ENCODE data around the gene UGT1A6. TPM values are rescaled to one million over a fixed set of nuclear protein-coding genes. Genes with fewer than 3 reads are reported as not detected.

UGT1A6 gene
- total RNA-seq, 1 donor from 2014 or later = 3.2 TPM

DNA sequence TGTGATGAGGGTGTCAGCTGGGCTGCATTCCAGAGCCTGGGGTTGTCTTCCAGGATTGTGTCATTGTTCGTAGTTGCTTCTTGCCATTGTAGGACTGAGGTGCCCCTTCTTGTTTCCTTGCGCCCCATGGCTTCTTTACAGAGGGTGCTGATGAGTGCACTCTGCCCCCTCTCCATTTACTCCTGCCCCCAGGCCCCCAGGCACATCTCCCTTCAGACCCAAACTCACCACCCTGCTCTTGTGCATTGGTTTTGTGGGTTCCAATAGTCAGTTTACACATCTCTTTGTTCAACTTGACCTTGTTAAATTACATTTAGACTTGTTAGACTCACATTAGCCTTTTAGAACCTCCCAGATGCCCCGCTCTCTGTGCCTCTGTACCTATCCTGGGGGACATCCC lies 128.5 kb downstream of the UGT1A6 start:
- Histone ChIP-seq H3K36me3 (no peaks in the 10 kb centered on the region), H3K4me1 (no peaks in the 10 kb centered on the region), H3K9me3 (no peaks in the 10 kb centered on the region), H3K4me3 (no peak overlapping the region), H3K27me3 (no peaks in the 10 kb centered on the region), H3K27ac (no peak overlapping the region)
- intact Hi-C loops (cut with DNase I) = no loop called here
- ATAC-seq (no peak), DNase-seq (no peak)
- TF ChIP-seq, protein P1, sequence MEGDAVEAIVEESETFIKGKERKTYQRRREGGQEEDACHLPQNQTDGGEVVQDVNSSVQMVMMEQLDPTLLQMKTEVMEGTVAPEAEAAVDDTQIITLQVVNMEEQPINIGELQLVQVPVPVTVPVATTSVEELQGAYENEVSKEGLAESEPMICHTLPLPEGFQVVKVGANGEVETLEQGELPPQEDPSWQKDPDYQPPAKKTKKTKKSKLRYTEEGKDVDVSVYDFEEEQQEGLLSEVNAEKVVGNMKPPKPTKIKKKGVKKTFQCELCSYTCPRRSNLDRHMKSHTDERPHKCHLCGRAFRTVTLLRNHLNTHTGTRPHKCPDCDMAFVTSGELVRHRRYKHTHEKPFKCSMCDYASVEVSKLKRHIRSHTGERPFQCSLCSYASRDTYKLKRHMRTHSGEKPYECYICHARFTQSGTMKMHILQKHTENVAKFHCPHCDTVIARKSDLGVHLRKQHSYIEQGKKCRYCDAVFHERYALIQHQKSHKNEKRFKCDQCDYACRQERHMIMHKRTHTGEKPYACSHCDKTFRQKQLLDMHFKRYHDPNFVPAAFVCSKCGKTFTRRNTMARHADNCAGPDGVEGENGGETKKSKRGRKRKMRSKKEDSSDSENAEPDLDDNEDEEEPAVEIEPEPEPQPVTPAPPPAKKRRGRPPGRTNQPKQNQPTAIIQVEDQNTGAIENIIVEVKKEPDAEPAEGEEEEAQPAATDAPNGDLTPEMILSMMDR (IDR thresholded peaks at IDR 0.05) = no peak

DNA sequence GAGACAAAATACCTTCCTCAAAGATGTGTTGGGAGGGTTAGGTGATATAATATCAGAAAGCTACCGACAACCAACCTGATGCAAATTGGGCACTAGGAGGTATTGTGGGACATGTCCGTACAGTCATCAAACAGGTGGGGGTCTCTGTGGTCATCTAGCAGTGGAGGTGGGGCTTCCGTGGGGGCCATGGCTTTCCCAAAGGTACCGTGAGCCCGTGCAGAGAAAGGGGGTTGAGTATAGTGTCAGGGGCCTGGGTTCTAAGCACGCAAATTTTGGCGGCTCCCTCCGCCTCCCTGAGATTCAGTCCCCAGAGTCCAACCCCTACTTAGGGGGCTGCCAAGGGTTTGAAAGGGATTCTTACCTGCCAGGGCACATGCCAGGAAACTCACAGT lies 129.0 kb downstream of the UGT1A6 start:
- TF ChIP-seq, protein P1 (IDR thresholded peaks at IDR 0.05) = no peak

DNA sequence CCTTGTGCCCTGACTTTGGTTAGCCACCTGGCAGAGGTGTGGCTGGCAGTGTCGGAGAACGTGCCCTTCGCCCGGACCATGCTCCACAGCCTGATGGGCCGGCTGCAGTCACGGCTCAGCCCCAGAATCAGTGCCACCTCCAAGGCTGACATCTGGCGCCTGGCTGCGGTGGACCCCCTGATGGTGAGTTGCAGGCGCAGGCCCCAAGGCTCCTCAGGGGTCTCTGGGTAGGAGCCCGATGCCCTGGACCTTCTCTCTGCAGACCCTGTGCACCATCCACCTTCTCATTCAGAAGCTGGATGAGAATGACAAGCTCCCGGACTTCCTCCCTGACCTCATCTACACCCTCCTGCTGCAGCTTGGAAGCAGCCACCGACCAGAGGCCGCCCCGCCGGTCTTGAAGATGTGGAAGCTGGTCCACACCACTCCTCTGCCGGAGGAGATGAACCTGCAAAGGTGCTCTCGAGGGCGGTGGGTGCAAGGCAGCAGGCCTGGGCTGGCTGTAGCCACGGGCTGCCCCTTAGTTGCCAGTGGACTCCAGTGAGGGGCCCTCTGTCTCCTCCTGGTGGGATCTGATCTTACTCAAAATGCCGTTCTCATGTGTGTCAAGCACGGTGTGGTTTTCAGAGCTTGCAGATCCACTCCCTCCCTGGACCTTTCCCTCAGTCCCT lies 129.5 kb downstream of the UGT1A6 start:
- ATAC-seq = no peak

More for the DNA sequence above, 129.0 kb downstream of the UGT1A6 start:
- no peak overlapping the region for H3K27ac ChIP-seq
- peak; percentile 27 for DNase-seq
- intact Hi-C loops (cut with DNase I) = no loop called here
- no peaks in the 10 kb centered on the region for H3K4me1 ChIP-seq
- no peaks in the 10 kb centered on the region for H3K36me3 ChIP-seq
- H3K27me3 ChIP-seq = no peaks in the 10 kb centered on the region
- no peaks in the 10 kb centered on the region for H3K9me3 ChIP-seq
- ATAC-seq = no peak
- no peak overlapping the region for H3K4me3 ChIP-seq

More for the DNA sequence above, 129.5 kb downstream of the UGT1A6 start:
- Histone ChIP-seq H3K4me1 (no peaks in the 10 kb centered on the region), H3K36me3 (no peaks in the 10 kb centered on the region), H3K27ac (no peak overlapping the region), H3K9me3 (no peaks in the 10 kb centered on the region), H3K4me3 (no peak overlapping the region), H3K27me3 (no peaks in the 10 kb centered on the region)
- DNase-seq = peak; percentile 49
- intact Hi-C loops (cut with DNase I) = no loop called here
- TF ChIP-seq, protein P1 (IDR thresholded peaks at IDR 0.05) = no peak

Other genes with a start within 250 kb of the UGT1A6 start
- 47.6 TPM for gene USP40, start 126.1 kb upstream of the UGT1A6 start, total RNA-seq
- not detected for gene UGT1A8, start 75.3 kb upstream of the UGT1A6 start, total RNA-seq
- not detected for gene UGT1A10, start 56.4 kb upstream of the UGT1A6 start, total RNA-seq
- not detected for gene UGT1A9, start 21.0 kb upstream of the UGT1A6 start, total RNA-seq
- gene UGT1A7, start 11.0 kb upstream of the UGT1A6 start, total RNA-seq = not detected
- not detected for gene UGT1A5, start 20.0 kb downstream of the UGT1A6 start, total RNA-seq
- not detected for gene UGT1A4, start 25.8 kb downstream of the UGT1A6 start, total RNA-seq
- gene UGT1A3, start 36.2 kb downstream of the UGT1A6 start, total RNA-seq = not detected
- gene UGT1A1, start 67.4 kb downstream of the UGT1A6 start, total RNA-seq = not detected
- gene MROH2A, start 85.4 kb downstream of the UGT1A6 start, total RNA-seq = not detected
- gene HJURP, start 161.6 kb downstream of the UGT1A6 start, total RNA-seq = 1.2 TPM
- gene TRPM8, start 224.5 kb downstream of the UGT1A6 start, total RNA-seq = not detected